GM21737 (cell line): Measurements from ENCODE around the gene FCRL3.
A peak's percentile ranks its signal among the peaks of the same experiment; 100 is the strongest.

Source experiments
- ATAC-seq: cut with Tn5 transposase; IDR thresholded peaks from one replicate; pipeline ENCODE4 v1.9.1; 2021; ENCODE audit warnings: mild to moderate bottlenecking, moderate library complexity; ENCODE audit not compliant: unreplicated experiment

Gene FCRL3

GRCh38 chr1:157691285-157691920, 9.2 kb downstream of the FCRL3 start:
- ATAC-seq: no peak

- ATAC-seq: no peak
Observed at GRCh38 chr1:157682710-157683437, 17.7 kb downstream of the FCRL3 start.

GRCh38 chr1:157678721-157679120, 21.8 kb downstream of the FCRL3 start:
- no peak for ATAC-seq

GRCh38 chr1:157673008-157673407, 27.6 kb downstream of the FCRL3 start:
- no peak for ATAC-seq

GRCh38 chr1:157671895-157672294, 28.7 kb downstream of the FCRL3 start:
- ATAC-seq: no peak

GRCh38 chr1:157659576-157660247, 40.9 kb downstream of the FCRL3 start:
- ATAC-seq: no peak

GRCh38 chr1:157658571-157658970, 42.0 kb downstream of the FCRL3 start:
- no peak for ATAC-seq

- peak; percentile 10 for ATAC-seq
Observed at GRCh38 chr1:157653494-157653873, 47.1 kb downstream of the FCRL3 start.

- peak; percentile 91 for ATAC-seq
Observed at GRCh38 chr1:157652859-157653493, 47.6 kb downstream of the FCRL3 start.

- no peak for ATAC-seq
Observed at GRCh38 chr1:157648317-157648716, 52.3 kb downstream of the FCRL3 start.

GRCh38 chr1:157646144-157646543, 54.4 kb downstream of the FCRL3 start:
- no peak for ATAC-seq

- ATAC-seq: no peak
Observed at GRCh38 chr1:157641177-157641576, 59.4 kb downstream of the FCRL3 start.

- no peak for ATAC-seq
Observed at GRCh38 chr1:157639800-157640199, 60.8 kb downstream of the FCRL3 start.

GRCh38 chr1:157628773-157629172, 71.8 kb downstream of the FCRL3 start:
- no peak for ATAC-seq
